B cell (primary cell): Measurements from ENCODE around the gene DIP2A. TPM values are rescaled to one million over a fixed set of nuclear protein-coding genes. Genes with fewer than 3 reads are reported as not detected.

Experiments used
- ATAC-seq: fragments of 200-7000 bp; cut with Tn5 transposase; one replicate; pipeline ENCODE4 v1.10.0; 2021; ENCODE audit warnings: low read depth, mild to moderate bottlenecking, moderate number of reproducible peaks, moderate library complexity
- CTCF ChIA-PET: fragments of 350-600 bp; sonication (Branson Sonifier 250); formaldehyde crosslinking; loops from one replicate; lab custom pipeline; 2021; ENCODE audit warnings: antibody characterized with exemption, inconsistent platforms; lab: Charles Lee
- POLR2A ChIA-PET: fragments of 350-600 bp; sonication (Branson Sonifier 250); formaldehyde crosslinking; loops from one replicate; lab custom pipeline; 2021; ENCODE audit warnings: antibody characterized with exemption; lab: Charles Lee
- DNase-seq: peaks from one replicate; pipeline ENCODE4 v3.0.0; 2013
- H2AFZ ChIP-seq: 2 replicates; pipeline ENCODE4 v1.6.1; 2012; ENCODE audit warnings: mild to moderate bottlenecking, low read depth, low read length; ENCODE audit not compliant: insufficient read depth, poor library complexity, severe bottlenecking
- H3K27ac ChIP-seq, 2 donors: 1 replicate in 1 of 2; 2 replicates in 1 of 2; pipeline ENCODE4 v1.5.1; 2012 to 2013; ENCODE audit warnings: low read length in 2 of 2, mild to moderate bottlenecking in 2 of 2, moderate library complexity in 1 of 2
- H3K27me3 ChIP-seq, 4 experiments: fragments of 200-600 bp in 1 of 4; sonication (generic) in 1 of 4; replicated peaks in 1 of 4; 1 replicate in 2 of 4; 2 replicates in 2 of 4; pipeline versions ENCODE4 v1.6.1 to v1.7.0; 2013 to 2016; ENCODE audit warnings: low read length in 3 of 4, mild to moderate bottlenecking in 2 of 4, mixed read lengths in 1 of 4, moderate library complexity in 1 of 4; ENCODE audit not compliant: insufficient read depth in 4 of 4, control insufficient read depth in 3 of 4; ENCODE audit errors: control extremely low read depth in 1 of 4
- H3K36me3 ChIP-seq, 2 experiments: replicated peaks in 1 of 2; 1 replicate in 1 of 2; 2 replicates in 1 of 2; pipeline versions ENCODE4 v1.6.1 to v1.7.1; 2013; ENCODE audit warnings: low read length in 1 of 2; ENCODE audit not compliant: insufficient read depth in 2 of 2, control insufficient read depth in 1 of 2; ENCODE audit errors: control extremely low read depth in 1 of 2, extremely low read depth in 1 of 2
- H3K4me1 ChIP-seq, 2 donors: fragments of 200-600 bp in 1 of 2; sonication (generic) in 1 of 2; 1 replicate in 1 of 2; 2 replicates in 1 of 2; pipeline versions ENCODE4 v1.5.1 to v1.6.1; 2013 to 2017; ENCODE audit warnings: low read length in 2 of 2; ENCODE audit not compliant: control insufficient read depth in 2 of 2, insufficient read depth in 2 of 2
- H3K4me2 ChIP-seq: replicated peaks from 2 replicates; pipeline ENCODE3; 2012; ENCODE audit warnings: mild to moderate bottlenecking, low read depth, low read length; ENCODE audit not compliant: poor library complexity, severe bottlenecking
- H3K4me3 ChIP-seq, 5 experiments: fragments of 200-600 bp in 1 of 5; sonication (generic) in 1 of 5; 1 replicate in 3 of 5; 2 replicates in 2 of 5; pipeline versions ENCODE4 v1.5.1 to v1.7.0; 2011 to 2016; ENCODE audit warnings: low read length in 4 of 5, mild to moderate bottlenecking in 4 of 5, low read depth in 2 of 5, control low read depth in 1 of 5, moderate library complexity in 1 of 5; ENCODE audit not compliant: insufficient read depth in 1 of 5; ENCODE audit errors: control extremely low read depth in 1 of 5, extremely low read depth in 1 of 5
- H3K79me2 ChIP-seq: fragments of 200-600 bp; sonication (generic); one replicate; pipeline ENCODE4 v1.6.0; 2016; ENCODE audit warnings: low read length; ENCODE audit not compliant: control insufficient read depth, insufficient read depth
- H3K9ac ChIP-seq: fragments of 200-600 bp; sonication (generic); 2 replicates; pipeline ENCODE4 v1.6.1; 2017; ENCODE audit warnings: mild to moderate bottlenecking, low read length, moderate library complexity
- H3K9me3 ChIP-seq, 3 donors: one replicate each; pipeline versions ENCODE4 v1.6.1 to v1.7.1; 2013; ENCODE audit warnings: low read length in 2 of 3; ENCODE audit not compliant: control insufficient read depth in 2 of 3, insufficient read depth in 1 of 3; ENCODE audit errors: control extremely low read depth in 1 of 3
- H4K20me1 ChIP-seq: 2 replicates; pipeline ENCODE4 v1.6.0; 2012; ENCODE audit warnings: mild to moderate bottlenecking, low read length; ENCODE audit not compliant: insufficient read depth, control insufficient read depth, poor library complexity, severe bottlenecking
- H3K27ac Mint-ChIP-seq: one replicate; pipeline ENCODE4 v1.8.0; 2021; ENCODE audit warnings: mixed read lengths
- H3K27me3 Mint-ChIP-seq: one replicate; pipeline ENCODE4 v1.8.0; 2021; ENCODE audit warnings: mixed read lengths
- H3K4me1 Mint-ChIP-seq: one replicate; pipeline ENCODE4 v1.8.0; 2021; ENCODE audit warnings: mixed read lengths
- H3K4me3 Mint-ChIP-seq: one replicate; pipeline ENCODE4 v1.8.0; 2021; ENCODE audit warnings: mixed read lengths
- H3K9me3 Mint-ChIP-seq: one replicate; pipeline ENCODE4 v1.8.0; 2022; ENCODE audit warnings: mixed read lengths; ENCODE audit not compliant: insufficient read depth
- EZH2 ChIP-seq: IDR thresholded peaks from 2 replicates; pipeline ENCODE4 v1.6.1; 2012; ENCODE audit warnings: borderline replicate concordance, low read depth, mild to moderate bottlenecking, moderate library complexity, low read length; ENCODE audit not compliant: insufficient read depth, poor library complexity, severe bottlenecking
- WGBS: methylation state at CpG from one replicate; pipeline ENCODE4 v1.1.5; 2013; ENCODE audit warnings: missing lambda C conversion rate; ENCODE audit not compliant: insufficient coverage; 5-methylcytosine and 5-hydroxymethylcytosine counted together
- intact Hi-C: fragments of 100-400 bp; cut with micrococcal nuclease; formaldehyde crosslinking; loops from one replicate; pipeline ENCODE4 v1.10.0; 2022
- polyA plus RNA-seq: library from polyadenylated mRNA; depleted of rRNA; stranded (reverse); fragments of >200 nt; gene quantifications from 2 replicates; pipeline ENCODE4 v1.2.3, GENCODE V29; 2012
- total RNA-seq, 2 donors: library from RNA; stranded (reverse); fragments of 120-200 nt in 1 of 2; gene quantifications; 1 replicate in 1 of 2; 2 replicates in 1 of 2; pipeline versions ENCODE4 v1.2.3 to v1.2.4, GENCODE V29; 2013 to 2022
- TF ChIP-seq, protein P1 (sequence below): fragments of 200-600 bp; IDR thresholded peaks from one replicate; pipeline ENCODE4 v1.8.0; 2022; ENCODE audit warnings: antibody characterized with exemption, mild to moderate bottlenecking

The DIP2A gene
- total and polyA plus RNA-seq, 2 donors (not counting 1 experiment from before 2014, with no cell fraction given) = 40.4 to 59.0 TPM

- H3K4me1 Mint-ChIP-seq = no peaks in the 10 kb centered on the region
- no peak for DNase-seq
- no peaks in the 10 kb centered on the region for H3K79me2 ChIP-seq
- no peak overlapping the region for H3K4me2 ChIP-seq
- H3K27me3 Mint-ChIP-seq = no peaks in the 10 kb centered on the region
- no peaks in the 10 kb centered on the region for H3K27me3 ChIP-seq
- CTCF ChIA-PET = no interaction called here
- H4K20me1 ChIP-seq = no peaks in the 10 kb centered on the region
- H3K27ac ChIP-seq = no peak overlapping the region
- H3K9me3 Mint-ChIP-seq = no peaks in the 10 kb centered on the region
- no peak overlapping the region for H2AFZ ChIP-seq
- POLR2A ChIA-PET = no interaction called here
- peaks cover 1 to 40% of the 10 kb centered on the region in 2 experiments for H3K36me3 ChIP-seq
- no peak overlapping the region for H3K27ac Mint-ChIP-seq
- H3K4me1 ChIP-seq = no peaks in the 10 kb centered on the region
- intact Hi-C loops = no loop called here
- no peak overlapping the region for H3K4me3 ChIP-seq
- TF ChIP-seq, protein P1, sequence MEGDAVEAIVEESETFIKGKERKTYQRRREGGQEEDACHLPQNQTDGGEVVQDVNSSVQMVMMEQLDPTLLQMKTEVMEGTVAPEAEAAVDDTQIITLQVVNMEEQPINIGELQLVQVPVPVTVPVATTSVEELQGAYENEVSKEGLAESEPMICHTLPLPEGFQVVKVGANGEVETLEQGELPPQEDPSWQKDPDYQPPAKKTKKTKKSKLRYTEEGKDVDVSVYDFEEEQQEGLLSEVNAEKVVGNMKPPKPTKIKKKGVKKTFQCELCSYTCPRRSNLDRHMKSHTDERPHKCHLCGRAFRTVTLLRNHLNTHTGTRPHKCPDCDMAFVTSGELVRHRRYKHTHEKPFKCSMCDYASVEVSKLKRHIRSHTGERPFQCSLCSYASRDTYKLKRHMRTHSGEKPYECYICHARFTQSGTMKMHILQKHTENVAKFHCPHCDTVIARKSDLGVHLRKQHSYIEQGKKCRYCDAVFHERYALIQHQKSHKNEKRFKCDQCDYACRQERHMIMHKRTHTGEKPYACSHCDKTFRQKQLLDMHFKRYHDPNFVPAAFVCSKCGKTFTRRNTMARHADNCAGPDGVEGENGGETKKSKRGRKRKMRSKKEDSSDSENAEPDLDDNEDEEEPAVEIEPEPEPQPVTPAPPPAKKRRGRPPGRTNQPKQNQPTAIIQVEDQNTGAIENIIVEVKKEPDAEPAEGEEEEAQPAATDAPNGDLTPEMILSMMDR = no peak
- no peak for TF ChIP-seq EZH2
- ATAC-seq = no peak
- WGBS = over 99% methylated on average over 10 of the region's 10 CpGs
- no peak overlapping the region for H3K4me3 Mint-ChIP-seq
- H3K9me3 ChIP-seq = peaks cover 0 to 6% (median 0%) of the 10 kb centered on the region in 3 donors
- no peak overlapping the region for H3K9ac ChIP-seq
These were observed 31.1 kb downstream of the DIP2A start for GRCh38 chr21:46489800-46490199.

DNA sequence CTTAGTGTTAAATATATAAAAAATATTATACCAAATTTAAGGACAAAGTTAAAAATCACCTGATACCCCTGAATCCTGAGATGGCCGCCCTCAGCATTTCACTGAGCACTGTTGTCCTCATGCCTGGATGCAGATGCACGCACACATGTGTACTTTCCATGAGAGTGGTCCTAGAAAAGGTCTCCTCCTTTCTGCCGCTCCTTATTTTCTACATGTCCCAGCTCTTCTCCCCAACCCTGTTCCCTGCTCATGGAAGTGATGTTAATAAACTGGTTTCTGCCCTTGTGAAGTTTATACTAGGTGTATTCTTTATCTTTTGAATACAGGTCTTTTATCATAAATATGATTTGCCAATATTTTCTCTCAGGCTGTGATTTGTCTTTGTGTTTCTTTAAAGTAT, 32.9 kb downstream of the DIP2A start:
- Histone ChIP-seq H3K36me3 (peaks cover 1 to 36% of the 10 kb centered on the region in 2 experiments), H3K79me2 (no peaks in the 10 kb centered on the region)
- 100% methylated on average over 2 of the region's 3 CpGs for WGBS

More for the DNA sequence above, 32.9 kb downstream of the DIP2A start:
- Histone ChIP-seq H4K20me1 (no peaks in the 10 kb centered on the region), H3K9ac (no peak overlapping the region), H3K4me1 (no peaks in the 10 kb centered on the region), H3K4me3 (no peak overlapping the region), H3K9me3 (peaks cover 0 to 6% (median 0%) of the 10 kb centered on the region in 3 donors), H2AFZ (no peak overlapping the region), H3K27ac (no peak overlapping the region), H3K27me3 (no peaks in the 10 kb centered on the region), H3K4me2 (no peak overlapping the region)
- Mint-ChIP-seq H3K27ac (no peak overlapping the region), H3K4me1 (no peaks in the 10 kb centered on the region), H3K4me3 (no peak overlapping the region), H3K9me3 (no peaks in the 10 kb centered on the region), H3K27me3 (no peaks in the 10 kb centered on the region)
- no peak for TF ChIP-seq EZH2
- TF ChIP-seq, protein P1 = no peak
- DNase-seq (no peak), ATAC-seq (no peak)
- CTCF ChIA-PET = no interaction called here
- POLR2A ChIA-PET = no interaction called here
- intact Hi-C loops = no loop called here
